Neural cell (in vitro differentiated cells): ENCODE results near the gene TSPAN9.

ENCODE experiments used
- EP300 ChIP-seq: fragments of 450-650 bp; conservative IDR thresholded peaks from 2 replicates; pipeline ENCODE4 v1.6.1; 2014; ENCODE audit warnings: antibody characterized with exemption, mild to moderate bottlenecking, moderate library complexity; ENCODE audit not compliant: poor library complexity, severe bottlenecking
- POLR2AphosphoS5 ChIP-seq: IDR thresholded peaks from 2 replicates; pipeline ENCODE4 v1.6.1; 2012
- TF ChIP-seq, protein P1 (sequence below): fragments of 450-650 bp; IDR thresholded peaks from 2 replicates; pipeline ENCODE4 v1.5.1; 2014; ENCODE audit warnings: antibody characterized with exemption, mild to moderate bottlenecking, moderate library complexity; ENCODE audit not compliant: poor library complexity, severe bottlenecking
- TF ChIP-seq, protein P2 (sequence below): IDR thresholded peaks from 2 replicates; pipeline ENCODE4 v1.6.1; 2012; ENCODE audit warnings: borderline replicate concordance

DNA sequence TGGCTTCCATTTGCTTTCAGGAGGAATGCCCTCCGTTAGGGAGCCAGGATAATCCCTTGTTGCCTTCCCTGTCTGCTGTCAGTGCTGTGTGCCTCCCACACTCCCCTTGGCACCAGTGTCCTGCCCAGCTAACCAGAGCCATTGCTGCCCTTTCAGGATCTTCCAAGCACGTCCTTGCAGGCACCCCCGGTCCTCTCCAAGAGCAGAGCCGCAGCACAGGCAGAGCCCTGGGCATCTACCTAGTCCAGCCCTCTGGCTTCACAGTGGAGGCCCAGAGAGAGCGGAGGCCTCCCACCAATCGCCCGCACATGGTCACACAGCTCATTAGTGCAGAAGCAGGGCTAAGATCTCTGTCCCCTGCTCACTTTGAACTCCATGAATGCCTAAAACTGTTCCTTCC, 39.0 kb upstream of the TSPAN9 start:
- TF ChIP-seq, protein P1, sequence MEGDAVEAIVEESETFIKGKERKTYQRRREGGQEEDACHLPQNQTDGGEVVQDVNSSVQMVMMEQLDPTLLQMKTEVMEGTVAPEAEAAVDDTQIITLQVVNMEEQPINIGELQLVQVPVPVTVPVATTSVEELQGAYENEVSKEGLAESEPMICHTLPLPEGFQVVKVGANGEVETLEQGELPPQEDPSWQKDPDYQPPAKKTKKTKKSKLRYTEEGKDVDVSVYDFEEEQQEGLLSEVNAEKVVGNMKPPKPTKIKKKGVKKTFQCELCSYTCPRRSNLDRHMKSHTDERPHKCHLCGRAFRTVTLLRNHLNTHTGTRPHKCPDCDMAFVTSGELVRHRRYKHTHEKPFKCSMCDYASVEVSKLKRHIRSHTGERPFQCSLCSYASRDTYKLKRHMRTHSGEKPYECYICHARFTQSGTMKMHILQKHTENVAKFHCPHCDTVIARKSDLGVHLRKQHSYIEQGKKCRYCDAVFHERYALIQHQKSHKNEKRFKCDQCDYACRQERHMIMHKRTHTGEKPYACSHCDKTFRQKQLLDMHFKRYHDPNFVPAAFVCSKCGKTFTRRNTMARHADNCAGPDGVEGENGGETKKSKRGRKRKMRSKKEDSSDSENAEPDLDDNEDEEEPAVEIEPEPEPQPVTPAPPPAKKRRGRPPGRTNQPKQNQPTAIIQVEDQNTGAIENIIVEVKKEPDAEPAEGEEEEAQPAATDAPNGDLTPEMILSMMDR, result no peak
- TF ChIP-seq POLR2AphosphoS5 (no peak), EP300 (no peak)
- TF ChIP-seq, protein P2, sequence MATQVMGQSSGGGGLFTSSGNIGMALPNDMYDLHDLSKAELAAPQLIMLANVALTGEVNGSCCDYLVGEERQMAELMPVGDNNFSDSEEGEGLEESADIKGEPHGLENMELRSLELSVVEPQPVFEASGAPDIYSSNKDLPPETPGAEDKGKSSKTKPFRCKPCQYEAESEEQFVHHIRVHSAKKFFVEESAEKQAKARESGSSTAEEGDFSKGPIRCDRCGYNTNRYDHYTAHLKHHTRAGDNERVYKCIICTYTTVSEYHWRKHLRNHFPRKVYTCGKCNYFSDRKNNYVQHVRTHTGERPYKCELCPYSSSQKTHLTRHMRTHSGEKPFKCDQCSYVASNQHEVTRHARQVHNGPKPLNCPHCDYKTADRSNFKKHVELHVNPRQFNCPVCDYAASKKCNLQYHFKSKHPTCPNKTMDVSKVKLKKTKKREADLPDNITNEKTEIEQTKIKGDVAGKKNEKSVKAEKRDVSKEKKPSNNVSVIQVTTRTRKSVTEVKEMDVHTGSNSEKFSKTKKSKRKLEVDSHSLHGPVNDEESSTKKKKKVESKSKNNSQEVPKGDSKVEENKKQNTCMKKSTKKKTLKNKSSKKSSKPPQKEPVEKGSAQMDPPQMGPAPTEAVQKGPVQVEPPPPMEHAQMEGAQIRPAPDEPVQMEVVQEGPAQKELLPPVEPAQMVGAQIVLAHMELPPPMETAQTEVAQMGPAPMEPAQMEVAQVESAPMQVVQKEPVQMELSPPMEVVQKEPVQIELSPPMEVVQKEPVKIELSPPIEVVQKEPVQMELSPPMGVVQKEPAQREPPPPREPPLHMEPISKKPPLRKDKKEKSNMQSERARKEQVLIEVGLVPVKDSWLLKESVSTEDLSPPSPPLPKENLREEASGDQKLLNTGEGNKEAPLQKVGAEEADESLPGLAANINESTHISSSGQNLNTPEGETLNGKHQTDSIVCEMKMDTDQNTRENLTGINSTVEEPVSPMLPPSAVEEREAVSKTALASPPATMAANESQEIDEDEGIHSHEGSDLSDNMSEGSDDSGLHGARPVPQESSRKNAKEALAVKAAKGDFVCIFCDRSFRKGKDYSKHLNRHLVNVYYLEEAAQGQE, result no peak
